OCI-LY1 (cell line): ENCODE data around the gene CD46.

Source experiments
- CTCF ChIP-seq: fragments of 200-600 bp; sonication (generic), shearing (Covaris generic); IDR thresholded peaks from 2 replicates; pipeline ENCODE4 v1.5.1; 2017; ENCODE audit warnings: mild to moderate bottlenecking, antibody characterized with exemption, low read length, moderate library complexity, mixed read lengths
- EZH2 ChIP-seq: fragments of 200-600 bp; sonication (generic), shearing (Covaris generic); IDR thresholded peaks from 2 replicates; pipeline ENCODE4 v1.8.0; 2017; ENCODE audit warnings: borderline replicate concordance, mixed run types, mild to moderate bottlenecking, antibody characterized with exemption, low read length, moderate library complexity, mixed read lengths

GRCh38 chr1:207810173-207810572 lies 58.3 kb downstream of the CD46 start:
- no peak for TF ChIP-seq CTCF
- TF ChIP-seq EZH2: no peak
